Natural killer cell (primary cell): ENCODE data around the gene TMEM174. TPM values are rescaled to one million over a fixed set of nuclear protein-coding genes. Genes with fewer than 3 reads are reported as not detected.

Source experiments
- ATAC-seq, 3 donors: fragments of 150-1000 bp in 2 of 3; fragments of 200-7000 bp in 1 of 3; cut with Tn5 transposase; 1 replicate in 1 of 3; 2 replicates in 2 of 3; pipeline ENCODE4 v1.10.0; 2021; ENCODE audit warnings: mild to moderate bottlenecking in 2 of 3, moderate library complexity in 2 of 3
- DNase-seq, 2 donors: peaks; one replicate each; pipeline versions ENCODE4 v3.0.0 to v3.0.0-alpha.2; 2013 to 2021; ENCODE audit warnings: mixed read lengths in 1 of 2
- H3K27ac ChIP-seq: one replicate; pipeline ENCODE4 v1.5.1; 2013; ENCODE audit warnings: mild to moderate bottlenecking, low read length
- H3K27me3 ChIP-seq: one replicate; pipeline ENCODE4 v1.6.1; 2013; ENCODE audit warnings: low read length; ENCODE audit not compliant: control insufficient read depth, insufficient read depth
- H3K36me3 ChIP-seq: one replicate; pipeline ENCODE4 v1.6.1; 2013; ENCODE audit warnings: low read length; ENCODE audit not compliant: control insufficient read depth, insufficient read depth
- H3K4me1 ChIP-seq: one replicate; pipeline ENCODE4 v1.6.1; 2013; ENCODE audit warnings: low read length; ENCODE audit not compliant: control insufficient read depth, insufficient read depth
- H3K4me3 ChIP-seq: one replicate; pipeline ENCODE4 v1.5.1; 2013; ENCODE audit warnings: low read length
- H3K9me3 ChIP-seq: one replicate; pipeline ENCODE4 v1.6.1; 2013; ENCODE audit warnings: low read length; ENCODE audit not compliant: control insufficient read depth, insufficient read depth
- H3K27ac Mint-ChIP-seq, 2 donors: one replicate each; pipeline ENCODE4 v1.8.0; 2022; ENCODE audit warnings: mild to moderate bottlenecking in 2 of 2, mixed read lengths in 2 of 2, moderate library complexity in 1 of 2
- H3K27me3 Mint-ChIP-seq, 2 donors: one replicate each; pipeline ENCODE4 v1.8.0; 2022; ENCODE audit warnings: low read depth in 2 of 2, mixed read lengths in 2 of 2
- H3K36me3 Mint-ChIP-seq: one replicate; pipeline ENCODE4 v1.8.0; 2022; ENCODE audit warnings: mixed read lengths
- H3K4me1 Mint-ChIP-seq, 2 donors: one replicate each; pipeline ENCODE4 v1.8.0; 2022; ENCODE audit warnings: mixed read lengths in 2 of 2
- H3K4me3 Mint-ChIP-seq: one replicate; pipeline ENCODE4 v1.8.0; 2022; ENCODE audit warnings: mild to moderate bottlenecking, moderate library complexity, mixed read lengths
- H3K9me3 Mint-ChIP-seq, 2 donors: one replicate each; pipeline ENCODE4 v1.8.0; 2022; ENCODE audit warnings: mixed read lengths in 2 of 2
- CTCF ChIP-seq: fragments of 200-600 bp; IDR thresholded peaks from one replicate; pipeline ENCODE4 v1.8.0; 2022; ENCODE audit warnings: antibody characterized with exemption
- WGBS: methylation state at CpG from one replicate; pipeline ENCODE4 v1.1.7; 2013; ENCODE audit warnings: missing lambda C conversion rate; ENCODE audit not compliant: insufficient coverage; 5-methylcytosine and 5-hydroxymethylcytosine counted together
- intact Hi-C: fragments of 100-400 bp; cut with micrococcal nuclease; formaldehyde crosslinking; loops from one replicate; pipeline ENCODE4 v1.14.2; 2022
- total RNA-seq, 4 donors: library from RNA; stranded (reverse); fragments of 120-200 nt in 1 of 4; gene quantifications; one replicate each; pipeline versions ENCODE4 v1.2.3 to v1.2.4, GENCODE V29; 2013 to 2022

TMEM174 gene
- total RNA-seq, 3 donors from 2014 or later (not counting 1 experiment from before 2014, with no cell fraction given), result not detected

DNA sequence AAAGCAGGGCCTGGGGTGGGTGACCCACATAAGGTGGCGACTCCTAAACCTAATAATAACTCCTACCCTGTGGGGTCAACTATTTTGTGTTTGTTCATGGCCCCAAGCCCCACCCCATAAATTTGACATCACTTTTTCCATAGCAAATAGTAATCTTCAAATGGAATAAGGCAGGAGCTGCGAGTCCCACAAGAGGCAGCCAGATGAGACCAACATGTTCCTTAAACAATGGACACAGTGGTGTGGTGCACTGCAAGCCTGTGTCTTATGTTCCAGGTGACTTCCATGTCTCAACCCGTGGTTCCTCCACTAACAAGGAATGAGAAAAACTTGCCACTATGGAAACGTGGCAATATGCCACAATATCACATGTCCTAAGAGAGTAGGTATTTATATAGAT, 20.6 kb downstream of the TMEM174 start:
- Histone ChIP-seq H3K36me3 (no peaks in the 10 kb centered on the region), H3K4me3 (no peak overlapping the region), H3K27ac (no peak overlapping the region), H3K27me3 (no peaks in the 10 kb centered on the region), H3K9me3 (no peaks in the 10 kb centered on the region), H3K4me1 (no peaks in the 10 kb centered on the region)
- Mint-ChIP-seq H3K4me1 (no peaks in the 10 kb centered on the region), H3K27ac (no peak overlapping the region), H3K4me3 (no peak overlapping the region), H3K27me3 (peaks cover 35 to 43% of the 10 kb centered on the region in 2 donors), H3K9me3 (no peaks in the 10 kb centered on the region), H3K36me3 (no peaks in the 10 kb centered on the region)
- 87% methylated on average over 3 of the region's 4 CpGs for WGBS
- intact Hi-C loops, result no loop called here
- no peak for DNase-seq
- ATAC-seq, result no peak
- no peak for TF ChIP-seq CTCF

DNA sequence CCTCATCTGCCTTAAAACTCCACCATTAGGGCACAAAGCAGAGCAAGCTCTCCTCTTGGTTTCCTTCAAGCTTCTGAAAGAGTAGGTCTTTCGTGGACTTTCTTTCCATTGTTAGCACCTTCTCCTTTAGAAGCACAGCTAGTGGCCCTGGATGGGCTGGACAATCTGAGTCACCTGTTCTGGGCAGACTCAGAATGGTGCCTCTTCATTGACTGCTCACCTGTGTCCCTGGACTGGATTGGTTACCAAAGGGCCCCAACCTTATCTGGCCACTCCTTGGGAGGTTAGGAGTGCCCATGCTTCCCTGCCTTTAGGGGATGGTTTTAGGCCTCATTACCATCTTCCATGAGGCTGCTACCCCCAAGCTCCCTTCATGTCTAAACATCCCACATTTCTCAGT, 23.2 kb downstream of the TMEM174 start:
- Histone ChIP-seq H3K36me3 (no peaks in the 10 kb centered on the region), H3K27me3 (no peaks in the 10 kb centered on the region), H3K27ac (no peak overlapping the region), H3K4me3 (no peak overlapping the region), H3K4me1 (no peaks in the 10 kb centered on the region), H3K9me3 (no peaks in the 10 kb centered on the region)
- DNase-seq (no peak), ATAC-seq (no peak)
- Mint-ChIP-seq H3K9me3 (no peaks in the 10 kb centered on the region), H3K4me1 (no peaks in the 10 kb centered on the region), H3K27me3 (peaks cover 36 to 46% of the 10 kb centered on the region in 2 donors), H3K27ac (no peak overlapping the region), H3K4me3 (no peak overlapping the region), H3K36me3 (no peaks in the 10 kb centered on the region)
- 79% methylated on average over 1 of the region's 1 CpG for WGBS
- intact Hi-C loops, result no loop called here
- no peak for TF ChIP-seq CTCF

- H3K27me3 Mint-ChIP-seq, result peaks cover 36 to 42% of the 10 kb centered on the region in 2 donors
- no peaks in the 10 kb centered on the region for H3K27me3 ChIP-seq
- WGBS, result 35% methylated on average over 6 of the region's 8 CpGs
- no peaks in the 10 kb centered on the region for H3K36me3 Mint-ChIP-seq
- peak in 1 of 2 donors; percentile 13 for DNase-seq
- no peaks in the 10 kb centered on the region for H3K36me3 ChIP-seq
- no peaks in the 10 kb centered on the region for H3K9me3 Mint-ChIP-seq
- H3K9me3 ChIP-seq, result no peaks in the 10 kb centered on the region
- peaks cover 0 to 6% of the 10 kb centered on the region in 2 donors for H3K4me1 Mint-ChIP-seq
- H3K27ac ChIP-seq, result no peak overlapping the region
- H3K4me3 ChIP-seq, result no peak overlapping the region
- TF ChIP-seq CTCF, result no peak
- H3K4me1 ChIP-seq, result peaks cover 6% of the 10 kb centered on the region
- H3K27ac Mint-ChIP-seq, result no peak overlapping the region
- ATAC-seq, result no peak
- intact Hi-C loops, result no loop called here
- no peak overlapping the region for H3K4me3 Mint-ChIP-seq
Measured at GRCh38 chr5:73197637-73198257, 24.8 kb downstream of the TMEM174 start.
